KG1 (cell line): Measurements from ENCODE around the gene CMSS1.
A peak's percentile ranks its signal among the peaks of the same experiment; 100 is the strongest.

Experiments
- DNase-seq: peaks from one replicate; lab custom pipeline; 2025; lab: John Stamatoyannopoulos, UW

The CMSS1 gene

GRCh38 chr3:99817437-99818240, at the start of gene CMSS1:
Gene CMSS1, plus strand, starts transcription at chr3:99817862.
- DNase-seq: peak; percentile 98

DNA sequence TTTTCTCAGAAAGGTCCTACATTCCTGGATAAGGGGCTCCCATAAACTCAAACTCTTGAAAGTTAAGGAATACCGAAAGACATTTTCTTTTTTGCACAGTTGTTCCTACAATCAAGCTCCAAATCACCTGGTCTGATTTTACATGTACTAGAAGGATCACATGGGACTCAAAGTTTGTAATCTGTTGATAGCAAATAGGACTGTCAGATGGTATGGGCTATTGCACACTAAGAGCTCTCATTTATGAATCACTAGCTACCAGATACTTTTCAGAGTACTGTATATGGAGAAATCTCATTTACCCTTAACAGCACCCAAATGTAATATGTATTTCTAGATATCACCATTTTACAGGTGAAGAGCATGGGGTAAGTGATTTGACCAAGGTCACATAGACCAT, 49.5 kb upstream of the CMSS1 start:
- no peak for DNase-seq

DNA sequence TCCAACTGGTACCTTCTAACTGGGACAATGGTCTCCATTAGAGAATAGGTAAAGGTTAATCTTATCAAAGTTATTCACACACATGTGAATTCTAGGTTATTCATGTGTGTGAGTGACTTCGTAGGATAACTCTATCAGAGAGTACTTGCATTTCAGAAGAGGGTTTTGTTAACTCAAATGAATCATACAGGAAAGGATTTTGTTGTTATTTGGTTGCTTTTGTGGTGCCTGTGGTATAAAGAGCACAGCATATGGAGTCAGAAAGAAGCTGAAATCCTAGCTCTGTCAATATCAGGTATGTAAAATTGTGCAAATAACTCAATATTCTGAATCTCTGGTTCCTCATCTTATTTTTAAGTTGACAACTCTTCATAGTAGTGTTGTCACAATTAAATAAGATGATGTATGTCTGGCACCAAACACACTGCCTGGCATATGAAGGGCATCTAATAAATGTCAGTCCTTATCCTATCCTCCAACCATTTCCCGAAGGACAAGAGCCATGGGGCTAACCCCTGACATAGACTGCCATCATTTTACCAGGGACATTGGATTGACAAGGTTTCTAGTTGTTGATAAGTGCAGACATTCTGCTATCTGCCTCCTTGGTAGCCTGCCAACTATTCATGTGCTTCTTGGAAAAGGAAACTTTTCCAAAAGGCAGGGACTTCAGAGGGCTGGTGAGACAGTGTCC, 48.7 kb upstream of the CMSS1 start:
- DNase-seq: no peak

- no peak for DNase-seq
These were observed 45.5 kb upstream of the CMSS1 start for GRCh38 chr3:99772171-99772570.

GRCh38 chr3:99772671-99773070, 45.0 kb upstream of the CMSS1 start:
- no peak for DNase-seq

GRCh38 chr3:99774467-99774866, 43.2 kb upstream of the CMSS1 start:
- DNase-seq: no peak

GRCh38 chr3:99776516-99777209, 41.0 kb upstream of the CMSS1 start:
- no peak for DNase-seq

GRCh38 chr3:99777210-99777549, 40.5 kb upstream of the CMSS1 start:
- no peak for DNase-seq

GRCh38 chr3:99777708-99778107, 40.0 kb upstream of the CMSS1 start:
- no peak for DNase-seq

GRCh38 chr3:99780749-99781148, 36.9 kb upstream of the CMSS1 start:
- DNase-seq: no peak

DNA sequence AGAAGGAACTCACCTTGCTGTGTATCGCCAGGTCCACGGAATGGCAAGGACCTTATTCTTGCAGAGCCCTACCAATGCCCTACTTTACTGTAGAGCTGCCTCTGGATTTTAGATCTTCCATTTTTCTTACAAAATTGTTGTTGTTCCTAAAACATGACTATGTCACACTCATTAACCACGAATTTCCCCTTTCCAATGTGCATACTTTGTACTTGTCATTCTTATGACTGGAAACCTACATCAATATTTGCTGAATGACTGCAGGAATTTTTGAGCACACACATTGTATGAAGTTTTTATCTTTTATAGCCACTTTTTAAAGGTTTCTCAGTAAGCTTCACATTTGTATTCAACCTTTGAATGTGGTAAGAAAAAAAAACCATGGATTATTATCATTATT, 35.9 kb upstream of the CMSS1 start:
- no peak for DNase-seq

GRCh38 chr3:99783011-99783573, 34.6 kb upstream of the CMSS1 start:
- no peak for DNase-seq

- peak; percentile 2 for DNase-seq
These were observed 28.5 kb upstream of the CMSS1 start for GRCh38 chr3:99789011-99789721.

GRCh38 chr3:99794485-99794884, 23.2 kb upstream of the CMSS1 start:
- no peak for DNase-seq

GRCh38 chr3:99795573-99795972, 22.1 kb upstream of the CMSS1 start:
- DNase-seq: no peak

- no peak for DNase-seq
These were observed 18.2 kb upstream of the CMSS1 start for GRCh38 chr3:99799422-99799821.

DNA sequence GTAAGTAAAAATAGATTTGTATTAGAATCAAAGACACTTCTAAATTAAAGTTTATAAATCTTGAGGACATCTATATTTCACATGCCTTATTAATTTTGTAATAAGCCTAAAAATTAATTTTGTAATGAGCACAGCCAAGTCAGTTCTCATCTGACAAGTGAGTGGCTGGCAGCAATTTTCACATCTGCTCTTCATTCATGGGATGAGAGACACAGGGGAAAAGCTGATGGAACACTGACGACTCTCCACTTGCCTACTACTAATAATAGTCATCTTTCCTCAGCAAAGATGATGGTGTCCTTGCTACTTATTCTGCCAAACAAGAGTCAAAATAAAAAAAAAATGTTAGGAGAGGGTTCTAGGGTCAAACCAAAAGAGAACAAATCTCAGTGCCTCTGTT, 14.4 kb upstream of the CMSS1 start:
- no peak for DNase-seq

DNA sequence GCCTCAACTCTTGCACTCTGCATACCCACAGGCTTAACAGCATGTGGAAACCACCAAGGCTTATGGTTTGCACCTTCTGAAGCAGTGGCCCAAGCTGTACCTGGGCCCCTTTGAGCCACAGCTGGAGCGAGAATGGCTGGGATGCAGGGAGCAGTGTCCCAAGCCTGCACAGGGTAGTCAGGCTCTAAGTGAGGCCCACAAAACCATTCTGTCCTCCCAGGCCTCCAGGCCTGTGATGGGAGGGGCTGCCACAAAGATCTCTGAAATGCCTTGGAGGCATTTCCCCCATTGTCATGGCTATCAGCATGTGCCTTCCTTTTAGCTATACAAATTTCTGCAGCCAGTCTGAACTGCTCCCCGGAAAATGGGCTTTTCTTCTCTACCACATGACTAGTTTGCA, 12.5 kb upstream of the CMSS1 start:
- no peak for DNase-seq

DNA sequence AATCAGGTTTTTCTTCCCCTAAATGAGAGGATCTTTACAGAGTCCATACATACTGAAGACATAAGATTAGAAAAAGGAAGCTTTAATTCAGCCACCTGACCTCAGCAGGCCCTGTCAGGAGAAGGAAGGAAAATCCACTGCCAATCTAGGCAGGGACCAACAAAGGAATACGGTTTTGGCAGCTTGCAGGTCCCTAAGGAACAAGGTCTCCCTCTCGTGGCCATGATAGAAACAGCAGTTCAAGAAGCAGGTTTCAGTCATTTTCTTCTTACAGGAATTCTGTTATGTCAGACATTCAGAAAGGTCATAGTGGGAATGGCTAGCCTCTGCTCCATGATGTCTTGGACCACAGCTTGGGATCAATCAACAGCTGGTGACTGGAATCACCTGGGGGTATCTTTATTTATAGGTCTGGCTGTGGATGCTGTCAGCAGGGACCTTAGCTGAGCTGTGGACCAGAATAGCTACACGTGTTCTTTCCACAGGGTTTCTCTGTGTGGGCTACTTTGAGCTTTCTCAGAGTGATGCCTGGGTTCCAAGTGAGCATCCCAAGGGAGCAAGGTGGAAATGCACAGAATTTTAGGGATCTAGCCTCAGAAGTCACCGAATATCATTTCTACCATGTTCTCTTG, 9.4 kb upstream of the CMSS1 start:
- no peak for DNase-seq

DNA sequence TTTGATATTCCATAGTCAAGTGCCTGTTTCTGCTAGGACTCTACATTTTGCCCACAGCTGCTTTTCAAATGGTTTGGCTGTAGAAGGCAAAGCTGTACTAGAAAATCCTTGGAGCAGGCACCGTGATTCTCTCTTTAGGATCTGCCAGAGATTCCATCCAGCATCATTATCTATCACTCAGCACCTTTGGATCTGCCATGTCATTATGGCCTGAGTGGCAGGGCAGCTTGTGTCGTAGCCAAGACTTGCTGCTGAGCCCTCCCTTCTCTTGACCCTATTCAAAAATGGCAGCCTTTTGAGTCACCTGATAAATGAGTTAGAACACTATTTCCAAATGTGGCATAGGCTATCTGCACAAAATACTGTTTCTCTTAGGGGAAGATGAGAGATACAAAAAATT, 8.1 kb upstream of the CMSS1 start:
- DNase-seq: no peak

DNA sequence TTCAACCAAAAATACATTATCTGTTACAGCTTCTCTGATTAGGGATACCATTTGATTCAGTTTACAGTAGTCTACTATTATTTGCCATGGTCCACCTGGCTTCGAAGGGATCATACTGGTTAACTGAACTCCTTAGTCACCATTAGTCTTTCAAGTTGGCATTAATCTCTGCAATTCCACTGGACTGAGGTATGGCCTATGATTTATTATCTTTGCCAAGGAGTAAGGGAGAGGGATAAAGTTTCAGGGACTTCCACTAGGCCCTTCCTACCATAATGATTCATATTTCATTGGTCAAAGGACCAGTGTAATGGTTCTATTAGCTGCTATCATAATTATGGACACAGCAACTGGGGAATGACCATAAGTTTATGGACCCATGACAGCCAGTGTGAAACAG, 7.3 kb upstream of the CMSS1 start:
- DNase-seq: no peak

DNA sequence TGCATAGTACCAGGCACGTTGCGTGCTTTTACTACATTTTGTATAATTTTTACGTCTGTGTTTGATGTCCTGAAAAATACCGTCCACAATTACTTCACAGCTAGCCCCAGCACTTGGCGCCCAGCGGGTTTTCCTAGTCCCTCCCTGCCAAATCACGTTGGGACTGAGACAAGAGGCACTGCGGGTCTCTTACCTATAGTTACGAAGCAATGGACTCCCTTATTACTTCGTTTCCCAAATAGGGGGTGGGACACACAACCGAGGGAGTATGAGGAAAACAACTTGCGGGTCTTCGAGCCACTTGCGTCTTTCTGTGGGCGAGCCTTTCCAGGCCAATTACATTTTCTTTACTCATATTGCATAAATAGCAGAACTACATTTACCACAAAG, 620 bp upstream of the CMSS1 start:
- DNase-seq: no peak
